ENCODE results near the gene SHH.

Gene SHH

GRCh38 chr7:155810770-155811559 is 1.3 kb downstream of the SHH start:
- H3K4me3 ChIP-seq (ENCODE audit: control insufficient read depth, low read depth, low read length), result no peak overlapping the region
- TF ChIP-seq CTCF (conservative IDR thresholded peaks at IDR 0.05; ENCODE audit: control insufficient read depth, insufficient read depth, low read depth, low read length), result no peak
- DNase-seq (ENCODE audit: low read depth), result no peak

- no peak overlapping the region for H3K4me3 ChIP-seq (ENCODE audit: control insufficient read depth, low read depth, low read length)
- no peak for TF ChIP-seq CTCF (conservative IDR thresholded peaks at IDR 0.05; ENCODE audit: control insufficient read depth, insufficient read depth, low read depth, low read length)
- no peak for DNase-seq (ENCODE audit: low read depth)
These were observed 2.1 kb downstream of the SHH start for GRCh38 chr7:155809947-155810769.

GRCh38 chr7:155809332-155809946 is 2.8 kb downstream of the SHH start:
- TF ChIP-seq CTCF (conservative IDR thresholded peaks at IDR 0.05; ENCODE audit: control insufficient read depth, insufficient read depth, low read depth, low read length), result no peak
- H3K4me3 ChIP-seq (ENCODE audit: control insufficient read depth, low read depth, low read length), result no peak overlapping the region
- DNase-seq (ENCODE audit: low read depth), result no peak

GRCh38 chr7:155808549-155809331 is 3.5 kb downstream of the SHH start:
- no peak for DNase-seq (ENCODE audit: low read depth)
- no peak for TF ChIP-seq CTCF (conservative IDR thresholded peaks at IDR 0.05; ENCODE audit: control insufficient read depth, insufficient read depth, low read depth, low read length)
- no peak overlapping the region for H3K4me3 ChIP-seq (ENCODE audit: control insufficient read depth, low read depth, low read length)

GRCh38 chr7:155807789-155808548 is 4.3 kb downstream of the SHH start:
- DNase-seq (ENCODE audit: low read depth), result no peak
- H3K4me3 ChIP-seq (ENCODE audit: control insufficient read depth, low read depth, low read length), result no peak overlapping the region
- no peak for TF ChIP-seq CTCF (conservative IDR thresholded peaks at IDR 0.05; ENCODE audit: control insufficient read depth, insufficient read depth, low read depth, low read length)

Data from fibroblast of mammary gland (primary cell).